Muscle layer of colon (tissue), 2 donors: Measurements from ENCODE around the gene TM9SF3.

Experiments
- H3K27ac ChIP-seq: one replicate; pipeline ENCODE4 v1.7.0; 2013; ENCODE audit warnings: low read depth, mild to moderate bottlenecking, low read length, moderate library complexity
- H3K27me3 ChIP-seq, 2 donors: one replicate each; pipeline ENCODE4 v1.7.0; 2013; ENCODE audit warnings: low read length in 2 of 2, mild to moderate bottlenecking in 2 of 2; ENCODE audit not compliant: insufficient read depth in 2 of 2, control insufficient read depth in 1 of 2
- H3K36me3 ChIP-seq: one replicate; pipeline ENCODE4 v1.7.0; 2013; ENCODE audit warnings: mild to moderate bottlenecking, low read length; ENCODE audit not compliant: insufficient read depth
- H3K4me1 ChIP-seq: one replicate; pipeline ENCODE4 v1.7.0; 2013; ENCODE audit warnings: mild to moderate bottlenecking, low read length; ENCODE audit not compliant: insufficient read depth
- H3K4me3 ChIP-seq, 2 donors: one replicate each; pipeline ENCODE4 v1.7.0; 2013; ENCODE audit warnings: low read length in 2 of 2, low read depth in 1 of 2, mild to moderate bottlenecking in 1 of 2, moderate library complexity in 1 of 2
- H3K9ac ChIP-seq: one replicate; pipeline ENCODE4 v1.7.0; 2013; ENCODE audit warnings: low read length
- H3K9me3 ChIP-seq: one replicate; pipeline ENCODE4 v1.7.0; 2013; ENCODE audit warnings: mild to moderate bottlenecking, low read length
- donor health status: abdominal sarcoma.
- donor health status: Adenocarcinoma of cecum.

TM9SF3 gene

DNA sequence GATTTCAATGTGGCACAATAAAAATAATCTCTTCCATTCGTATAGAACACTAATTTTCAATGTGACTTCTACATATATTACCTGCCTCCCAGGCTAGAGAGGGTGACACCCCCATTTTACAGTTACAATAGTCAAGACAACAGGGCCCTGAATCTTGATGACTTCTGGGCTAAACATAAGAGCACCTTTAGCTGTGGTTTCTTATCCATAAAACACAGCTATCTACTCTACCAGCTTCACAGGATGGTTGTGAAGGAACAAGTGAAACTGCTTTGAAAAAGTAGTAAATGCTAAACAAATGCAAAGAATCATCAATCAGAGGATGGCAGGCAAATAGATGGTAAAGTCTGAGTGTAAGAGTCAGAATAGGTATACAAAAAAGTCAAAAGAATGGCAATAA lies 69.5 kb downstream of the TM9SF3 start:
- H3K9me3 ChIP-seq: no peaks in the 10 kb centered on the region
- H3K27me3 ChIP-seq: peaks cover 0 to 8% of the 10 kb centered on the region in 2 donors
- peaks cover 13% of the 10 kb centered on the region for H3K4me1 ChIP-seq
- no peak overlapping the region for H3K27ac ChIP-seq
- peaks cover 14% of the 10 kb centered on the region for H3K36me3 ChIP-seq
- H3K9ac ChIP-seq: no peak overlapping the region
- no peak overlapping the region for H3K4me3 ChIP-seq

DNA sequence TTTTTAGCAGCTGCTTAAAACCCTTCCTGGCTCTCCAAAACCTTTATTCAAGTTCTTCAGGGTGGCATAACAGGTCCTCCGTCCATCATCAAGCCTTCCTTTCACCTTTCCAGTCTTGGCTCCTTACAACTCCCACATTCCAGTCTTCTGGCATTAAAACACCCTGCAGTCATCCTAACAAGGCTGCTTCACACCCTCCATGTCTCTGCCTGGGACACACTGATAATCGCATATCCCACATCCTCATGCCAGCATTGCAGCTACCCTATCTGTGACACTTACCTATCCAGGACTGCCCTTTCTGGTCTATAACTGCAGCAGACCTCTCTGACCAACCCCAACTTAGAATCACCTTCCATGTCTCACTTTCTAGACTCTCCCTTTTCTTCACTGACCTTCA lies 70.5 kb downstream of the TM9SF3 start:
- H3K4me1 ChIP-seq: peaks cover 15% of the 10 kb centered on the region
- no peaks in the 10 kb centered on the region for H3K9me3 ChIP-seq
- peaks cover 4 to 10% of the 10 kb centered on the region in 2 donors for H3K27me3 ChIP-seq
- peaks cover 9% of the 10 kb centered on the region for H3K36me3 ChIP-seq
- H3K9ac ChIP-seq: no peak overlapping the region
- H3K27ac ChIP-seq: no peak overlapping the region
- no peak overlapping the region for H3K4me3 ChIP-seq

DNA sequence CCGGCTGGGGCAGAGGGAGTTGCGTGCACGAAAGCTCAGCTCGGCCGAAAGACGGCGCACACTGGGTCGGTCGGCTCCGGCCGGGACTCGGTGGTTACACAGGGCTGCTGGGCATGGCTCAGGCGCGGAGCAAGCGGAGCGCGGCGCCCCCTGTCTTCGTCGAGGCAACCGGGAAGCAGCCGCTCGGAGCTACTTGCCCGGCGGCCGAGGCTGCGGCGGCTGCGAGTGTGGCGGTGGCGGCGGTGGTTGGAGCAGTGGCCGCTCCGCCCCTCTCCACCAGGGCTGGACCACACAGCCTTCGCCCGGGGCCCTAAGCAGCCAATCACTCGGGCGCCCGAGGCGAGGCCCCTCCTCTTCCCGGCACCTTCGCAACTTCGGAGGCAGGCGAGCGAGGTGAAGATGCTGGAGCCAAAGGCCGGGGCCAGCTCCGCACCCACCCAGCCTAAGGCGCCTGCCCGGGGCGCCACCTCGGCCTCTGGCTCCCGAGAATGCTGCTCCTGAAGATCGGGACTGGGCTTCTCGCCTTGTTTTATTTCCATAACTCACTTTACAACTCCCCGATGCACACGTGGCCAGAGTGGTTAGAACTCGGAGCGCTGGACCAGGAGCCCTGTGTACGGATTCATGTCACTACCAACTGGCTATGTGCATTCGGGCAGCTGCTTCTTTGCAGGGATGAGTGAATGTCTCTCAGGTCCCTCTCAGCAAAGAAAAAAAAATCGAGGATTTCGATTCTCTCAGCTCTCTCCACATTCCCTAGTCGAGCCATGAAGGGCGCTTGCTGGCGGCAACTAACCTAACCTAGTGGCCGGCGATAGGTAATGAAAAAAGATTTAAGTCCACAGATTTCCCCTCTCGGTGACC lies 72.9 kb downstream of the TM9SF3 start, which contains the start of gene TLL2:
Gene TLL2, minus strand, starts transcription at position 229 of the 864 bp plus-strand sequence. CDS start 241 bp downstream, outside the sequence.
- Histone ChIP-seq H3K9ac (no peak within 1 kb of the TSS), H3K4me1 (peaks cover 15% of the 10 kb centered on the region), H3K27ac (peak within 1 kb of the TSS; percentile 43), H3K9me3 (no peaks in the 10 kb centered on the region), H3K4me3 (peak within 1 kb of the TSS; percentile 24 to 57), H3K36me3 (no peaks in the 10 kb centered on the region), H3K27me3 (peaks cover 5 to 10% of the 10 kb centered on the region in 2 donors)

DNA sequence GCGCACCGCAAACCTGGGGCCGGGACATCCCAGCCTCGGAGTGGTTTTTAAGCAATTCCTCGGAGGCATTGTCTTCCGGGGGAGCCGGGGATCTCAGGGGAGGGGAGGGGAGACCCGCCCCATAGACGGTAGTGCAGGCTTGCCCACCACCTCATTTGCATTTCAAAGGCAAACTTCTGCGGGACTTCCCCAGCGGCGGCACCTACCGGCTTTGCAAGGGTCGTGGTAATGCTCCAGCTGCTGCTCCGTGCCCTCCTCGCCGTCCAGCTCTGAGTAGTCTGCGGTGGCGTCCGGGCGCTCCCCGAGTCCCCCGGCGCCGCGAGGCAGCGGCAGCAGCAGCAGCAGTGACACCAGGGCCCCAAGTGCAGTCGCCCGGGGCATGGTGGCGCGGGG lies 73.5 kb downstream of the TM9SF3 start:
- H3K27ac ChIP-seq: no peak overlapping the region
- peaks cover 5 to 10% of the 10 kb centered on the region in 2 donors for H3K27me3 ChIP-seq
- peaks cover 15% of the 10 kb centered on the region for H3K4me1 ChIP-seq
- H3K9ac ChIP-seq: no peak overlapping the region
- H3K4me3 ChIP-seq: peak overlapping the region; percentile 24 to 57
- H3K9me3 ChIP-seq: no peaks in the 10 kb centered on the region
- H3K36me3 ChIP-seq: no peaks in the 10 kb centered on the region

DNA sequence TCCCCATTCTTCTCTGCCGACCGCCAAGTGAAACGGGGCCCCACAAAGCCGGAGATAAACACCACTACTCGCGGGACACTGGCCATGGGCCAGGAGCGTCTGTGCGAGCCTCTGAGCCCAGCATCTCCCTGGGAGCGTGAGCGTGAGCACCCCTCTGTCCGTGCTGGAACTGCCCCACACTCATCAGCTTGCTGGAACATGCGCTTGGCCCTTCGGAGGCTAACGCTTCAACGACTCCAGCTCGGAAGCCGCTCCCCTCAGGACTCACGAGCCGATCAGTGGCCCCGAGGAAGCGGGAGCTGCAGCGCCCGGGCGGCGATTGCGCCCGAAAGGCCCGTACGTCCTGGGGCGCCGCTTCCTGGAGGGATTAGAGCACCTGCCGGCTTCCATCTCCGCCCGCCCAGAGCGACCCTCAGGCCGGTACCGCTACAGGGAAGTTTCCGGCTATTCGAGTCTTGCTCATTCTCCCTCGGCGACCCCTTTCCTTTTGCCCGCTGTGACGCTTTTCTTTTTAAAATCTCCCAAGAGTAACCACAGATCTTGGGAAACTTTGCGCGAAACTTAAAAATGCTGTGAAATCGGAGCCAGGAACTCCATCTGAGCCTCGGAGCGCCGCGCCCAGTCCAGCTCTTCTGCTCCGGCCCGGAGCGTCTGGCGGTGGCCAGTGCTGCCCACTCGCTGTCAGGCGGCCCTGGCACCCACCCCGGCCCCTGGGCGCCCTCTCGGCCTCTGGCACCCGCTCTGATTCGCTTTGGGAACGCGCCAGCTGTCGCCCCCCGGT lies 74.1 kb downstream of the TM9SF3 start:
- Histone ChIP-seq H3K27ac (peak overlapping the region; percentile 43), H3K9me3 (no peaks in the 10 kb centered on the region), H3K27me3 (peaks cover 5 to 10% of the 10 kb centered on the region in 2 donors), H3K36me3 (no peaks in the 10 kb centered on the region), H3K4me3 (peak overlapping the region; percentile 24 to 57), H3K9ac (no peak overlapping the region), H3K4me1 (peaks cover 15% of the 10 kb centered on the region)

DNA sequence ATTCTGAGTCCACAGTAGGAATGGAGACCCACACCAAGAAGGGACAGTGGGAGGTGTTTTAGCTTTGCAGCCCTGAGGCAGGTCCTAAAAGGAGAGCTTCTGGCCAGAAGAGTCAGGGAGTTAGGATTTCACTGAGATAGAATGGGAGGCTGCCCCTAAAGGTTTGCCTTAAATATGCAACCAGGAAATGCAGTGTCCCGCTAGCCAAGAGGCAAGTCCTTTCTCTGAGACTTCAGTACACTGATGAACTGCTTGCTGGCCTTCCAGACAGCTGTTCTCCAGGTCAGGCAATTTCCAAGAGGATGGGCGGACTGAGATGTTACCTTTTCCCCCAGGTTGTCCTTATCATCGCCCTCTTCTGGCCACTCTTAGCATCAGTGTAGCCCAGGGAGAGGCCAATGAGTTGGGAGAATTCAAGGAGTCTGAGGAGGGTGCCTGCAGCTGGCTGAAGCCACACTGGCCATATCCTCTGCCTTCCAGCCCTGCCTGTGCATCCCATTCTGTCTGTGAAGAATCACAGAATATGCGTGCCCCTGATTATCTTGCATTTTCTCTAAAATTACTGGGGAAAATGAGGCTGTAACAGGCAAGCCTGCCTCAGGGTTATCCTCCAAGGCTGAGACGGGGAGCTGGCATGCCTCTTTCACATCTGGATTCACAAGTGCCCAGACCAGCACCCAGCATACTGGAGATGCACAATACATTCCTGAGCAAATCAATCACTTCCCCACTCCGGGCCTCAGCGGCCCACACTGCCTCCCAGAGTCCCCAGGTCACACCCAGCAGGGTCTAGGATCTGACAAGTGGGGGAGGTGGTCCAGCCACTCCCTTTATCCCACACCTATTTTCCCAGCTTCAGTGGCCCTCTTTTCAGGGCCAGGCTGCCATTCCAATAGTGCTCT lies 75.5 kb downstream of the TM9SF3 start:
- Histone ChIP-seq H3K4me3 (no peak overlapping the region), H3K9me3 (no peaks in the 10 kb centered on the region), H3K36me3 (no peaks in the 10 kb centered on the region), H3K27ac (no peak overlapping the region), H3K27me3 (peaks cover 5 to 10% of the 10 kb centered on the region in 2 donors), H3K9ac (no peak overlapping the region), H3K4me1 (peaks cover 15% of the 10 kb centered on the region)

DNA sequence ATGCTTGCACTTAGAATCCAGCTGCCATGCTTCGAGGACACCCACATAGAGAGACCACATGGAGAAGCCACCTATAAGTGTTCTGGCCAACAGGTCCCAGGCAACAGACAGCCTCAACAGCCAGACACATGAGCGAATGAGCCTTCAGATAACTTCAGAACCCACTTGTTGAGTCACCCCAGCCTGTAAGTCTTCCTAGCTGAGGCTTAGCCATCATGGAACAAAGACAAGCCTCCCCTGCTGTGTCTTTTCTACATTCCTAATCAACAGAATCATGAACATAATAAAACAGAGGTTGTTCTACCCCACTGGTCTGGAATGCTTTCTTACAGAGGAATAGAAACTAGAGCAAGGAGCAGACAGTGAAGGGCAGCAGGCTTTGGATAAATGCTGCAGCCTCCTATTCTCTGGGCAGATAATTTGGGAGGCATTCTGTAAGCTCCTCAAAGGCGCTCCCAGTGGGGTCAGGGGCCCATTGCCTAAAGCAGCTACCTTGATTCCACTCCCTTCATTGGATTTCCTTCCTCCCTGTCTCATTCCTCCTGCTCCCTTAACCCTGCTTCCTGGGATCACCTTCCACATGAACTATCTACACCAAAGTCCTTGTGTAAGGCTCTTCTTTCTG lies 77.7 kb downstream of the TM9SF3 start:
- Histone ChIP-seq H3K27me3 (peaks cover 5 to 10% of the 10 kb centered on the region in 2 donors), H3K36me3 (no peaks in the 10 kb centered on the region)

DNA sequence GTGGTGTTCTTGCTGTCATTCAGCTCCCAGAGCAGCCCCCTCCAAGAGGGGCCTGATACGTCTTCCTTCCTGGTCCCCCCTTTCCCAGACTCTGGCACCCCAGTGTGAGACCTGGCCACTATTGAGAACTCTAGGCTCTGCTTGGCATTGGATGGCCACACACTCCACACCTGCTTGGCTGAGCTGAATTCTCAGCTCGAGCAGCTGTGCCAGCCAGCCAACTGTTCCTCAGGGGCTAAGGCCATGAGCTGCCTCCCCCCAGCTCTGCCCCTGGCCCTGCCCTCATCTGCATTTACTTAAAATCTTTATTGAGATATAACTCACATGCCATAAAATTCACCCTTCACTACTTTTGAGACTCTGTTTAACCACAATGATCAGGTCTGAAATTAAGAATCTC lies 79.8 kb downstream of the TM9SF3 start:
- H3K27ac ChIP-seq: no peak overlapping the region
- H3K4me3 ChIP-seq: no peak overlapping the region
- peaks cover 0 to 5% of the 10 kb centered on the region in 2 donors for H3K27me3 ChIP-seq
- peaks cover 5% of the 10 kb centered on the region for H3K4me1 ChIP-seq
- no peaks in the 10 kb centered on the region for H3K9me3 ChIP-seq
- no peak overlapping the region for H3K9ac ChIP-seq
- no peaks in the 10 kb centered on the region for H3K36me3 ChIP-seq

More for the DNA sequence above, 77.7 kb downstream of the TM9SF3 start:
- Histone ChIP-seq H3K9me3 (no peaks in the 10 kb centered on the region), H3K9ac (no peak overlapping the region), H3K27ac (no peak overlapping the region), H3K4me3 (no peak overlapping the region), H3K4me1 (peaks cover 15% of the 10 kb centered on the region)

DNA sequence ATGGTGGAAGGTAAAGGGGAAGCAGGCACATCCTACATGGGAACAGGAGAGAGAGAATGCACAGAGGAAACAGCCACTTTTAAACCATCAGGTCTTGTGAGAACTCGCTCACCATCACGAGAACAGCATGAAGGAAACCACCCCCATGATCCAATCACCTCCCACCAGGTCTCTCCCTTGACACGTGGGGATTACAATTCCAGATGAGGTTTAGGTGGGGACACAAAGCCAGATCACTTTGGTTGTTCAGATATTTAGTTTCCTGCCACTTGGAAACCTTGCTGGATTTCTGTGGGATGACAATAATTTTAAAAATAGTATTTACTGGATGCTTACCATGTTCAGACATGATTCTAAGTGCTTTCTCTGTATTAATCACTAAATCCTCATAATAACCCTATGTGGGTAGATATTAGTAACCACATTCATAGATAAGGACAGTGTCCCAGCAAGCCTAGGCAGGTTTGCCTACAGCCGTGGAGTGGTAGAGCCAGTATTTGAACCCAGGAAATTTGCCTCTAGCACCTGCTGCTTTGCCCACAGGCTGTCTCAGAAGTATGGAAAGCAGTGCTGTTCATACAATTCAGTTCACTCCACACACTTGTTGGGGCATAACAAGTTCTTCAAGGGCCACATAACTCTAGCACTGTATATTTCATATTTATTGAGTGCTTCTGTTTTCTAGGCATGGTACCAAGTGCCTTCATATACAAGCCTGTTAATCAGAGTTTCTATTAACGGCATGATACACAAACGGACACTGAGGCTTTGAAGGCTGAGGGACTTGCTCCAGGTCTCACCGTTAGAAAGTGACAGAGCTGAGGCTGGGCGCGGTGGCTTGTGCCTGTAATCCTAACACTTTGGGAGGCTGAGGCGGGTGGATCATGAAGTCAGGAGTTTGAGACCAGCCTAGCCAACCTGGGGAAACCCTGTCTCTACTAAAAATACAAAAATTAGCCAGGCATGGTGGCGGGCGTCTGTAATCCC lies 81.4 kb downstream of the TM9SF3 start:
- Histone ChIP-seq H3K27ac (no peak overlapping the region), H3K4me1 (peaks cover 5% of the 10 kb centered on the region), H3K9me3 (no peaks in the 10 kb centered on the region), H3K36me3 (no peaks in the 10 kb centered on the region), H3K27me3 (no peaks in the 10 kb centered on the region), H3K4me3 (no peak overlapping the region), H3K9ac (no peak overlapping the region)
